Measurements from ENCODE around the gene PMM2. TPM values are rescaled to one million over a fixed set of nuclear protein-coding genes. Genes with fewer than 3 reads are reported as not detected.

The PMM2 gene
- total and polyA plus RNA-seq, 9 of the 15 experiments (the other 6 are each of a cell fraction or from before 2014, with no cell fraction given) = 5.6 to 42.7 (median 25.9) TPM

GRCh38 chr16:8855051-8855786, 57.6 kb downstream of the PMM2 start (continued):
- TF ChIP-seq RERE (CRISPR knock-in tag; IDR thresholded peaks at IDR 0.05; ENCODE audit: borderline replicate concordance) (no peak), HDAC8 (tag; IDR thresholded peaks at IDR 0.05) (no peak), SIN3A (IDR thresholded peaks at IDR 0.05; ENCODE audit: borderline replicate concordance in 2 of 2, control insufficient read depth in 1 of 2, low read depth in 2 of 2, low read length in 2 of 2) (no peak), HEY1 (CRISPR knock-in tag; IDR thresholded peaks at IDR 0.05; ENCODE audit: borderline replicate concordance) (no peak), ZHX1 (conservative IDR thresholded peaks at IDR 0.05; ENCODE audit: low read length) (no peak), ZBTB26 (CRISPR knock-in tag; IDR thresholded peaks at IDR 0.05) (no peak), ZBTB33 (CRISPR knock-in tag; IDR thresholded peaks at IDR 0.05) (no peak), SRSF9 (IDR thresholded peaks at IDR 0.05; ENCODE audit: borderline replicate concordance, low read depth, low read length) (no peak), ZNF316 (IDR thresholded peaks at IDR 0.05) (no peak)

All from K562 (cell line).